GM21528 (cell line): ENCODE measurements around the gene FAM111B.
"Not testable (repeated sequence)": the region's sequence is repeated elsewhere in the genome, so short reads cannot be mapped to it uniquely, and the experiment has no call there.

Experiments
- ATAC-seq: cut with Tn5 transposase; IDR thresholded peaks from one replicate; pipeline ENCODE4 v1.9.1; 2021; ENCODE audit warnings: mild to moderate bottlenecking, moderate library complexity; ENCODE audit not compliant: unreplicated experiment, low FRiP score

Gene FAM111B

GRCh38 chr11:59097938-59098337 is 9.1 kb upstream of the FAM111B start:
- ATAC-seq: not testable (repeated sequence)

GRCh38 chr11:59102259-59102765 is 4.7 kb upstream of the FAM111B start:
- peak; percentile 75 for ATAC-seq

GRCh38 chr11:59107721-59108120 is 684 bp downstream of the FAM111B start:
- not testable (repeated sequence) for ATAC-seq

GRCh38 chr11:59112494-59112893 is 5.5 kb downstream of the FAM111B start:
- ATAC-seq: no peak

- ATAC-seq: no peak
Measured at GRCh38 chr11:59114344-59114743, 7.3 kb downstream of the FAM111B start.

- ATAC-seq: no peak
Measured at GRCh38 chr11:59115553-59115952, 8.5 kb downstream of the FAM111B start.

- no peak for ATAC-seq
Measured at GRCh38 chr11:59117774-59118173, 10.7 kb downstream of the FAM111B start.

GRCh38 chr11:59119826-59120225 is 12.8 kb downstream of the FAM111B start:
- no peak for ATAC-seq

- peak; percentile 94 for ATAC-seq
Measured at GRCh38 chr11:59135648-59136461, 28.8 kb downstream of the FAM111B start.

GRCh38 chr11:59136551-59136950 is 29.5 kb downstream of the FAM111B start:
- not testable (repeated sequence) for ATAC-seq

GRCh38 chr11:59137190-59137589 is 30.2 kb downstream of the FAM111B start:
- ATAC-seq: no peak

GRCh38 chr11:59138643-59139042 is 31.6 kb downstream of the FAM111B start:
- ATAC-seq: no peak

GRCh38 chr11:59141191-59141590 is 34.2 kb downstream of the FAM111B start:
- ATAC-seq: no peak

- peak; percentile 3 for ATAC-seq
Measured at GRCh38 chr11:59141673-59142460, 34.8 kb downstream of the FAM111B start.

GRCh38 chr11:59142530-59143507 is 35.8 kb downstream of the FAM111B start, which contains the start of gene FAM111A:
Gene FAM111A, plus strand, starts transcription at chr11:59142856. Its CDS starts 6,017 bp downstream, at chr11:59148873.
- peak; percentile 83 for ATAC-seq

GRCh38 chr11:59144096-59144495 is 37.1 kb downstream of the FAM111B start:
- no peak for ATAC-seq

GRCh38 chr11:59144579-59145345 is 37.7 kb downstream of the FAM111B start:
- peak; percentile 63 for ATAC-seq

GRCh38 chr11:59145534-59145933 is 38.5 kb downstream of the FAM111B start:
- no peak for ATAC-seq

- peak; percentile 65 for ATAC-seq
Measured at GRCh38 chr11:59151761-59152160, 44.7 kb downstream of the FAM111B start.
